ENCODE measurements around the gene PHOSPHO2. TPM values are rescaled to one million over a fixed set of nuclear protein-coding genes. Genes with fewer than 3 reads are reported as not detected.

Gene PHOSPHO2
- total and polyA plus RNA-seq, 9 of the 15 experiments (the other 6 are each of a cell fraction or from before 2014, with no cell fraction given) = 7.8 to 19.1 (median 11.7) TPM

GRCh38 chr2:169664978-169665930 lies 29.0 kb upstream of the PHOSPHO2 start (continued):
- no peak for TF ChIP-seq E2F3 (CRISPR knock-in tag; IDR thresholded peaks at IDR 0.05)
- no peak for TF ChIP-seq SREBF1 (IDR thresholded peaks at IDR 0.05; ENCODE audit: borderline replicate concordance, low read depth, low read length)
- TF ChIP-seq CBX3 (IDR thresholded peaks at IDR 0.05; ENCODE audit: borderline replicate concordance in 1 of 2, low read length in 2 of 2) = peak in 1 of 2 experiments; percentile 61; a peak in 1 of 3 replicates
- TF ChIP-seq ZNF655 (CRISPR knock-in tag; IDR thresholded peaks at IDR 0.05) = no peak
- peak; percentile 83 for TF ChIP-seq NCOR1 (IDR thresholded peaks at IDR 0.05)
- no peak for TF ChIP-seq SMAD2 (IDR thresholded peaks at IDR 0.05; ENCODE audit: low read depth, low read length)
- TF ChIP-seq NR2F6 (CRISPR knock-in tag; IDR thresholded peaks at IDR 0.05) = no peak
- TF ChIP-seq L3MBTL2 (IDR thresholded peaks at IDR 0.05) = peak; percentile 43; the same call in 1 of the 2 replicates
- peak; percentile 67; the same call in 1 of the 2 replicates for TF ChIP-seq DMBX1 (CRISPR knock-in tag; IDR thresholded peaks at IDR 0.05; ENCODE audit: borderline replicate concordance)
- no peak for TF ChIP-seq ZBED1 (IDR thresholded peaks at IDR 0.05)
- no peak for TF ChIP-seq CBX2 (IDR thresholded peaks at IDR 0.05; ENCODE audit: insufficient read depth, low read length, poor library complexity, severe bottlenecking)
- TF ChIP-seq SIN3B (IDR thresholded peaks at IDR 0.05; ENCODE audit: low read depth) = no peak
- TF ChIP-seq ZNF217 (CRISPR knock-in tag; IDR thresholded peaks at IDR 0.05) = no peak
- TF ChIP-seq ZNF408 (CRISPR knock-in tag; IDR thresholded peaks at IDR 0.05; ENCODE audit: low read depth) = no peak
- no peak for TF ChIP-seq ZNF561 (CRISPR knock-in tag; conservative IDR thresholded peaks at IDR 0.05)
- no peak for TF ChIP-seq HMG20A (CRISPR knock-in tag; conservative IDR thresholded peaks at IDR 0.05)
- TF ChIP-seq ZEB2 (IDR thresholded peaks at IDR 0.05) = peak; percentile 51; the same call in 1 of the 2 replicates
- TF ChIP-seq SNRNP70 (optimal IDR thresholded peaks at IDR 0.05; ENCODE audit: low read depth, low read length) = no peak
- TF ChIP-seq RREB1 (CRISPR knock-in tag; IDR thresholded peaks at IDR 0.05) = no peak
- peak; percentile 89 for TF ChIP-seq TAL1 (IDR thresholded peaks at IDR 0.05)
- no peak for TF ChIP-seq NUFIP1 (IDR thresholded peaks at IDR 0.05; ENCODE audit: partially characterized antibody)
- no peak for TF ChIP-seq ZNF12 (CRISPR knock-in tag; IDR thresholded peaks at IDR 0.05)
